HuH-7.5 (cell line): ENCODE measurements around the gene NLGN1.

ENCODE experiments used
- DNase-seq: peaks from one replicate; pipeline ENCODE4 v3.0.0; 2011; ENCODE audit warnings: low spot score

The NLGN1 gene

GRCh38 chr3:173770011-173770410, 372.5 kb downstream of the NLGN1 start:
- no peak for DNase-seq

- no peak for DNase-seq
Observed at GRCh38 chr3:173770796-173771573, 373.4 kb downstream of the NLGN1 start.

GRCh38 chr3:173773800-173774199, 376.3 kb downstream of the NLGN1 start:
- DNase-seq = no peak

GRCh38 chr3:173774294-173774693, 376.8 kb downstream of the NLGN1 start:
- no peak for DNase-seq

- DNase-seq = no peak
Observed at GRCh38 chr3:173778251-173778650, 380.7 kb downstream of the NLGN1 start.

- no peak for DNase-seq
Observed at GRCh38 chr3:173780067-173780466, 382.5 kb downstream of the NLGN1 start.

- DNase-seq = no peak
Observed at GRCh38 chr3:173785004-173785403, 387.5 kb downstream of the NLGN1 start.

- DNase-seq = no peak
Observed at GRCh38 chr3:173789530-173790162, 392.1 kb downstream of the NLGN1 start.

GRCh38 chr3:173793963-173794362, 396.4 kb downstream of the NLGN1 start:
- DNase-seq = no peak

- DNase-seq = no peak
Observed at GRCh38 chr3:173796405-173796804, 398.9 kb downstream of the NLGN1 start.

- DNase-seq = no peak
Observed at GRCh38 chr3:173796890-173797289, 399.3 kb downstream of the NLGN1 start.

GRCh38 chr3:173799060-173799816, 401.7 kb downstream of the NLGN1 start:
- DNase-seq = no peak

- DNase-seq = no peak
Observed at GRCh38 chr3:173800154-173800553, 402.6 kb downstream of the NLGN1 start.

- DNase-seq = no peak
Observed at GRCh38 chr3:173814809-173815208, 417.3 kb downstream of the NLGN1 start.

GRCh38 chr3:173819368-173819767, 421.8 kb downstream of the NLGN1 start:
- no peak for DNase-seq

GRCh38 chr3:173823911-173824460, 426.4 kb downstream of the NLGN1 start:
- DNase-seq = no peak

GRCh38 chr3:173825730-173826129, 428.2 kb downstream of the NLGN1 start:
- DNase-seq = no peak

- no peak for DNase-seq
Observed at GRCh38 chr3:173826416-173826815, 428.9 kb downstream of the NLGN1 start.

- no peak for DNase-seq
Observed at GRCh38 chr3:173826901-173827609, 429.5 kb downstream of the NLGN1 start.

- no peak for DNase-seq
Observed at GRCh38 chr3:173838644-173839043, 441.1 kb downstream of the NLGN1 start.

GRCh38 chr3:173839859-173840258, 442.3 kb downstream of the NLGN1 start:
- no peak for DNase-seq

- no peak for DNase-seq
Observed at GRCh38 chr3:173841334-173841733, 443.8 kb downstream of the NLGN1 start.
